Ishikawa (cell line): ENCODE results near the gene TAF4.

Experiments
- CREB1 ChIP-seq: IDR thresholded peaks from 2 replicates; pipeline ENCODE4 v1.6.1; 2012; ENCODE audit warnings: low read depth
- TAF1 ChIP-seq: IDR thresholded peaks from 2 replicates; pipeline ENCODE4 v1.6.1; 2012; ENCODE audit warnings: low read depth, mild to moderate bottlenecking
- TF ChIP-seq, protein P1 (sequence below): IDR thresholded peaks from 2 replicates; pipeline ENCODE4 v1.6.1; 2012; ENCODE audit warnings: low read depth, mild to moderate bottlenecking

DNA sequence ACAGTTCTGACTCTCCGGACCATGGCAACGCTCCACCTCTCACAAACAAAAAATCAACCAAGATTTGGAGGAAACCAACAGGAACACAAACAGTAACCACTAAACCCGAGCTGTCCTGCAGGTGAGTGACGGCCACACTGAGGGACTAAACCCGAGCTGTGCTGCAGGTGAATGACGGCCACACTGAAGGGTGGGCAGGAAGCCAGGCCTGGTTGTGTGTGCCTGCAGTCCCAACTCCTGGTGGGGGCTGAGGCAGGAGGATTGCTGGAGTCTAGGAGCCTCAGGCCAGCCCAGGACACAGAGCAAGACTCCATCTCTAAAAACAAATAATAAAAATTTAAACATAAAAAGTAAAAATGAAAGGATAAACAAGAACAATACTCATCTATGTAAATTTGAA, 80.6 kb downstream of the TAF4 start:
- TF ChIP-seq, protein P1, sequence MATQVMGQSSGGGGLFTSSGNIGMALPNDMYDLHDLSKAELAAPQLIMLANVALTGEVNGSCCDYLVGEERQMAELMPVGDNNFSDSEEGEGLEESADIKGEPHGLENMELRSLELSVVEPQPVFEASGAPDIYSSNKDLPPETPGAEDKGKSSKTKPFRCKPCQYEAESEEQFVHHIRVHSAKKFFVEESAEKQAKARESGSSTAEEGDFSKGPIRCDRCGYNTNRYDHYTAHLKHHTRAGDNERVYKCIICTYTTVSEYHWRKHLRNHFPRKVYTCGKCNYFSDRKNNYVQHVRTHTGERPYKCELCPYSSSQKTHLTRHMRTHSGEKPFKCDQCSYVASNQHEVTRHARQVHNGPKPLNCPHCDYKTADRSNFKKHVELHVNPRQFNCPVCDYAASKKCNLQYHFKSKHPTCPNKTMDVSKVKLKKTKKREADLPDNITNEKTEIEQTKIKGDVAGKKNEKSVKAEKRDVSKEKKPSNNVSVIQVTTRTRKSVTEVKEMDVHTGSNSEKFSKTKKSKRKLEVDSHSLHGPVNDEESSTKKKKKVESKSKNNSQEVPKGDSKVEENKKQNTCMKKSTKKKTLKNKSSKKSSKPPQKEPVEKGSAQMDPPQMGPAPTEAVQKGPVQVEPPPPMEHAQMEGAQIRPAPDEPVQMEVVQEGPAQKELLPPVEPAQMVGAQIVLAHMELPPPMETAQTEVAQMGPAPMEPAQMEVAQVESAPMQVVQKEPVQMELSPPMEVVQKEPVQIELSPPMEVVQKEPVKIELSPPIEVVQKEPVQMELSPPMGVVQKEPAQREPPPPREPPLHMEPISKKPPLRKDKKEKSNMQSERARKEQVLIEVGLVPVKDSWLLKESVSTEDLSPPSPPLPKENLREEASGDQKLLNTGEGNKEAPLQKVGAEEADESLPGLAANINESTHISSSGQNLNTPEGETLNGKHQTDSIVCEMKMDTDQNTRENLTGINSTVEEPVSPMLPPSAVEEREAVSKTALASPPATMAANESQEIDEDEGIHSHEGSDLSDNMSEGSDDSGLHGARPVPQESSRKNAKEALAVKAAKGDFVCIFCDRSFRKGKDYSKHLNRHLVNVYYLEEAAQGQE = no peak
- no peak for TF ChIP-seq CREB1
- no peak for TF ChIP-seq TAF1
